Epithelial cell of proximal tubule (primary cell): ENCODE measurements around the gene HDAC9. TPM values are rescaled to one million over a fixed set of nuclear protein-coding genes. Genes with fewer than 3 reads are reported as not detected.

ENCODE experiments used
- DNase-seq: peaks from one replicate; pipeline ENCODE4 v3.0.0-alpha.2; 2011; ENCODE audit warnings: low read depth
- H3K4me3 ChIP-seq: 2 replicates; pipeline ENCODE4 v1.5.1; 2011; ENCODE audit warnings: low read depth, mild to moderate bottlenecking, low read length
- total RNA-seq: library from RNA; depleted of rRNA; stranded (reverse); fragments of >200 nt; gene quantifications from 2 replicates; pipeline ENCODE4 v1.2.3, GENCODE V29; 2015
- TF ChIP-seq, protein P1 (sequence below): conservative IDR thresholded peaks from 2 replicates; pipeline ENCODE4 v1.5.1; 2012; ENCODE audit warnings: low read depth, mild to moderate bottlenecking, low read length

The HDAC9 gene
- total RNA-seq, 1 donor from 2014 or later, result 35.5 TPM

GRCh38 chr7:18845700-18846099 is 350.2 kb downstream of the HDAC9 start:
- TF ChIP-seq, protein P1, sequence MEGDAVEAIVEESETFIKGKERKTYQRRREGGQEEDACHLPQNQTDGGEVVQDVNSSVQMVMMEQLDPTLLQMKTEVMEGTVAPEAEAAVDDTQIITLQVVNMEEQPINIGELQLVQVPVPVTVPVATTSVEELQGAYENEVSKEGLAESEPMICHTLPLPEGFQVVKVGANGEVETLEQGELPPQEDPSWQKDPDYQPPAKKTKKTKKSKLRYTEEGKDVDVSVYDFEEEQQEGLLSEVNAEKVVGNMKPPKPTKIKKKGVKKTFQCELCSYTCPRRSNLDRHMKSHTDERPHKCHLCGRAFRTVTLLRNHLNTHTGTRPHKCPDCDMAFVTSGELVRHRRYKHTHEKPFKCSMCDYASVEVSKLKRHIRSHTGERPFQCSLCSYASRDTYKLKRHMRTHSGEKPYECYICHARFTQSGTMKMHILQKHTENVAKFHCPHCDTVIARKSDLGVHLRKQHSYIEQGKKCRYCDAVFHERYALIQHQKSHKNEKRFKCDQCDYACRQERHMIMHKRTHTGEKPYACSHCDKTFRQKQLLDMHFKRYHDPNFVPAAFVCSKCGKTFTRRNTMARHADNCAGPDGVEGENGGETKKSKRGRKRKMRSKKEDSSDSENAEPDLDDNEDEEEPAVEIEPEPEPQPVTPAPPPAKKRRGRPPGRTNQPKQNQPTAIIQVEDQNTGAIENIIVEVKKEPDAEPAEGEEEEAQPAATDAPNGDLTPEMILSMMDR, result no peak
- no peak overlapping the region for H3K4me3 ChIP-seq

DNA sequence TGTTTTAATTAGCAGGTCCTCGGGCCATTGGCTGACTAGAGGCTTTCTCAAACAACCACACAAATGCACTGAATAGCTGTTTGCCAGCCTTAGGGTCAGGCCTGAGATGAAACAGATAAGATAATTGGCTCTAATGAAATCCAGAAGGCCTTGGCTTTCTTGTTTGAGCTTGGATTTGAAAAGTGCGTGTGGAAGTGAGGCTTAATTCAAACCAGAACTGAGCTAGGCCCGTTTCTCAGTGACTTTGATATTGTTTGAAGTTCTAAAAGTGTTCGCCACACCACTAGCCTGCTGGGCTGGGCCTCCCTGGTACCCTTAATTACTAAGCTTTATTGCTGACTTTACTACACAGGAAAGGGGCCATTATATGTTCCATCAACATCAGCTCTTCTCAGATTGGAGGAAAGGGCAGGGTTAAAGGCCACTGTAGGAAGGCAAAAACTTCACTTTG is 351.2 kb downstream of the HDAC9 start:
- H3K4me3 ChIP-seq, result no peak overlapping the region
- TF ChIP-seq, protein P1, result no peak
- DNase-seq, result no peak

More at GRCh38 chr7:18845700-18846099, 350.2 kb downstream of the HDAC9 start:
- no peak for DNase-seq

DNA sequence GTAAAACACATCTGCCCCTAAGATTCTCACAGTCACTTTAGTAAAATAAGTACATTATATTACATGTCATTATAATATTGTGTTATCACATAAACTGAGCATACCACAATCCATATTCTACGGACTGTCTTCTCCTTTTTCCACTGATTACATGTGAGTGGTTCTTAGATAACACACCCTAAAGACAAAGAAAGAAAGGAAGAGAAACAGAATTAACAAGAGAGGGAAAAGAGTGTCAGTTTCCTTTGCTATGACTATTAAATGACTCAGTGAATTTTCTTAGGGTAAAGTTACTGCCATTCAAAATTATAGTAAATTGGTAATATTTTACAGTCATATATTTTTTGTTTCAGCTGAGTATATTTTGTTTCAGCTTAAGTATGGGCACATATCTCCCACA is 353.6 kb downstream of the HDAC9 start:
- no peak for DNase-seq
- no peak overlapping the region for H3K4me3 ChIP-seq
- TF ChIP-seq, protein P1, result no peak

GRCh38 chr7:18855796-18856195 is 360.2 kb downstream of the HDAC9 start:
- no peak for DNase-seq
- TF ChIP-seq, protein P1, result no peak
- no peak overlapping the region for H3K4me3 ChIP-seq

DNA sequence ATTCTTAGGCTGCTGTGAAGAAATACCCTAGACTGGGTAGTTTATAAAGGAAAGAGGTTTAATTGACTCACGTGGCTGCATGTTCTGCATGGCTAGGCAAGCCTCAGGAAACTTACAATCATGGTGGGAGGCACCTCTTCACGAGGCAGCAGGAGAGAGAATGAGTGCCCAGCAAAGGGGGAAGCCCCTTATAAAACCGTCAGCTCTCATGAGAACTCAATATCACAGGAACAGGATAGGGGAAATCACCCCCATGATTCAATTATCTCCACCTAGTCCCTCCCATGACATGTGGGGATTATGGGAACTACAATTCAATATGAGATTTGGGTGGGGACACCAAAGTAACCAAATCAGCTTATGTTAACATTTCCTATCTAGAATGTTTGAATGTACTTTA is 362.7 kb downstream of the HDAC9 start:
- no peak overlapping the region for H3K4me3 ChIP-seq
- DNase-seq, result no peak
- TF ChIP-seq, protein P1, result no peak

- TF ChIP-seq, protein P1, result no peak
- H3K4me3 ChIP-seq, result no peak overlapping the region
- no peak for DNase-seq
Observed at GRCh38 chr7:18859318-18859717, 363.8 kb downstream of the HDAC9 start.

DNA sequence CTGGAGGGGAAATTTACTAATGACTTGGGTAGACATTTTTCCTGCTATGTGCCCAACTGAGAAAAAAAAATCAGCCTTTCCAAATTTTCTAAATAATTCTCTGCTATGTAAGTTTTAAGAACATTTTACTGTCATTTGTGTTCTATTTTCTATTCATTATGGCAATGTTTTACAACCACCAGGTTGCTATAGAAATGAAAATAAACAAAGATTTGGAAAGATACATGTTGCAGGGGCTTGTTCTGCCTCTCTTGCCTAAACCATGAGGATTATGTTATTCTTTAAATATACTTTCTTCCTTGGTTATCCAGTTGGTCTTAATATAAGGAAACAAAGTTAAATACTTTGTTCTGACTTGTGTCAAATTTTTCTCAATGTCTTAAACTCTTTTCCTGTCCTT is 364.7 kb downstream of the HDAC9 start:
- H3K4me3 ChIP-seq, result no peak overlapping the region
- TF ChIP-seq, protein P1, result no peak
- no peak for DNase-seq
